ENCODE data around the gene RBPJ. TPM values are rescaled to one million over a fixed set of nuclear protein-coding genes. Genes with fewer than 3 reads are reported as not detected.

Gene RBPJ
- total RNA-seq, 1 experiment from 2014 or later: 59.8 TPM

DNA sequence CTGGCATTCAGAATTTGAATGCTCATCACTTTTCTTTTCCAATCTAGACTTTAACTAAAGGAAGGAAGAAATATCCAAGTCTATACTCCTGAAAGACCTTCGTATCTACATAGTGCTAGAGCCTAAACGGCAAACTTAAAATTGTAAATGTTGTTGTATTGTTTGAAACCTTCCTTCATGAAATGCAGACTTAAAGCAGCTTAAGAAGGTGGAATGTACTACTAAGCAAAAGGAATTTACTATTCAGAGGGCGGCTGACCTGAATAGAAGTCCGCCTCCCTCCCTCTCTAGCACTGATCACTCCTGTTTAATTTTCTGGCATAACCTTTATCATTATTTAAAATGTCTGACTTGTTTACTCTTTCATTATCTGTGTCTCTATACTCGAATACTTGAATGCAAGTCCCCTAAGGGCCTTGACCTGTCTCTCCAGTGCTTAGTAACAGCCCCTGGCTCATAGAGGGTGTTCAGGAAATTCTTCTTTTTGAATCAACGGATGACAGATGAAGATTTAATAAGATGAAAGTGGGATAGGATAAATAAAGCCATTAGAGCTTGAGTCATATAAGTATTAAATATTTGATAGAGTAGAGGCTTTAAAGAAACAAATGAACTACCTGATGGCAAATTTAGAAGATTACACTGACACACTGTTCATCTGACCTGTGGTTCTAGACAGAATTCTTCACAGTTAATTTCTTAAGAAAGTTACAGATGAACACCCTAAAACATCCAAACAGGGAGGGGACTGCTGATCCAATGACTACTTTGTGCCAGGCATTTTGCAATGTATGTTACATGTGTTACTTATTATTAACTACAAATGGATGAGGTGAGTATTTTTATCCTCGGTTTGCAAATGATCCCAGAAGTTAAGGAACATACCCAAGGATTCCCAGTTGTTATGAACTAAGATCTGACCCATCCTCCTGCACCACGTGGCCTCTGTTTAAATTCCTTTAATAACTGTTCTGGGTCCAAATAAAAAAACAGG lies 20.2 kb upstream of the RBPJ start:
- H3K27me3 ChIP-seq (replicated peaks; ENCODE audit: insufficient read depth, low read depth, low read length, poor library complexity): peaks cover 9% of the 10 kb centered on the region
- no peaks in the 10 kb centered on the region for H3K4me1 ChIP-seq (ENCODE audit: insufficient read depth, low read length, poor library complexity, severe bottlenecking)
- H3K4me3 ChIP-seq (ENCODE audit: low read depth, low read length, poor library complexity, severe bottlenecking): no peak overlapping the region
- no peak overlapping the region for H3K27ac ChIP-seq (ENCODE audit: low read depth, low read length, poor library complexity, severe bottlenecking)
- ChIA-PET CTCF (no interaction called here), POLR2A (ENCODE audit: low non-redundant PET) (no interaction called here)
- BruUV-seq (replicated peaks): no TSS peak
- TF ChIP-seq EZH2 (IDR thresholded peaks at IDR 0.05; ENCODE audit: borderline replicate concordance, low read depth, low read length, poor library complexity, severe bottlenecking): no peak
- TF ChIP-seq CTCF (conservative IDR thresholded peaks at IDR 0.05; ENCODE audit: low read depth, low read length): no peak
- no peaks in the 10 kb centered on the region for H3K9me3 ChIP-seq (ENCODE audit: low read depth, low read length, poor library complexity, severe bottlenecking)
- no peaks in the 10 kb centered on the region for H3K36me3 ChIP-seq (ENCODE audit: insufficient read depth, low read length, poor library complexity, severe bottlenecking)
- intact Hi-C loops (cut with micrococcal nuclease; ENCODE audit: unreplicated experiment): no loop called here
- no peak for DNase-seq (ENCODE audit: low spot score)

DNA sequence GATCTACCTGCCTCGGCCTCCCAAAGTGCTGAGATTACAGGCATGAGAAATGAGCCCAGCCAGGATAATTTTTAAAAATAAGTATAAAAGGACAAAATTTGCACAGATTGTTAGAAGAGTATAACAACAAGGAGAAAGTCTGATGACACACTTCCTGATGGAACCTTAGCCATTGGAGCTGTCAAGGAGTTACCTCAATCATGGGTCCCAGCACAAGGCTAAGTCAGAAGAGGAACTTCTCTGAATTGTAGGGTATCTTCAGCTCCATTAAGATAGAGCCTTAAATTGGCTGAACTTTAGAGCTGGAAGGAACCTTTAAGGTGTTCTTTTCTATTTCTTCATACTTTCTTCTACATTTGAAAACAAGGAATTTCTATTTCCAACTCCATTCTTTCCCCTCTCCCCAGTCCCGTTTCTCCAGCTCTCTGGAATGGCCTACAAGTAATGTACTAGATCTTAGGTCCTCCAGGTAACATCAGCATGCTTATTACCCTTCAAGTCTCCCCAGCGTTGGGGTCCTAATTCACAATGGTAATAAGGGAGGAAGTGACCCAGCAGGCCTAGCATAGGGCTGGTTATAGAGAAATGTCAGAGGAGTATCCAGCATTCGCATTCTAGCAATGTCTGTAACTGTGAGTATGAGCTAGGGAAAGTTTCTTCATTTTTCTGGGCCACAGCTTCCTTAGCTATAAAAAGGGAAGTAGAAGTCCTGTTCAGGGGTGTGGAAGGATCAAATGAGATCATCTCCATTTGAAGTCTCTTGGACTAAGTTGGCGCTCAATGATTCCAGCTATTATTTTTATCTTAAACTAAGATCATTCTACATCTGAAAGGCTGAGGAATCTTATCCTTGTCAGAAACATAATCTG lies 18.5 kb upstream of the RBPJ start:
- no peaks in the 10 kb centered on the region for H3K36me3 ChIP-seq (ENCODE audit: insufficient read depth, low read length, poor library complexity, severe bottlenecking)
- no peak for DNase-seq (ENCODE audit: low spot score)
- intact Hi-C loops (cut with micrococcal nuclease; ENCODE audit: unreplicated experiment): no loop called here
- POLR2A ChIA-PET (ENCODE audit: low non-redundant PET): no interaction called here
- no peaks in the 10 kb centered on the region for H3K9me3 ChIP-seq (ENCODE audit: low read depth, low read length, poor library complexity, severe bottlenecking)
- no peaks in the 10 kb centered on the region for H3K4me1 ChIP-seq (ENCODE audit: insufficient read depth, low read length, poor library complexity, severe bottlenecking)
- H3K27ac ChIP-seq (ENCODE audit: low read depth, low read length, poor library complexity, severe bottlenecking): no peak overlapping the region
- TF ChIP-seq CTCF (conservative IDR thresholded peaks at IDR 0.05; ENCODE audit: low read depth, low read length) (no peak), EZH2 (IDR thresholded peaks at IDR 0.05; ENCODE audit: borderline replicate concordance, low read depth, low read length, poor library complexity, severe bottlenecking) (no peak)
- BruUV-seq (replicated peaks): no TSS peak
- CTCF ChIA-PET: no interaction called here
- no peak overlapping the region for H3K4me3 ChIP-seq (ENCODE audit: low read depth, low read length, poor library complexity, severe bottlenecking)
- H3K27me3 ChIP-seq (replicated peaks; ENCODE audit: insufficient read depth, low read depth, low read length, poor library complexity): peaks cover 5% of the 10 kb centered on the region

GRCh38 chr4:26303008-26303407 lies 17.8 kb upstream of the RBPJ start:
- no peaks in the 10 kb centered on the region for H3K9me3 ChIP-seq (ENCODE audit: low read depth, low read length, poor library complexity, severe bottlenecking)
- DNase-seq (ENCODE audit: low spot score): no peak
- no peak overlapping the region for H3K4me3 ChIP-seq (ENCODE audit: low read depth, low read length, poor library complexity, severe bottlenecking)
- no peak overlapping the region for H3K27ac ChIP-seq (ENCODE audit: low read depth, low read length, poor library complexity, severe bottlenecking)
- no peak for TF ChIP-seq EZH2 (IDR thresholded peaks at IDR 0.05; ENCODE audit: borderline replicate concordance, low read depth, low read length, poor library complexity, severe bottlenecking)
- CTCF ChIA-PET: no interaction called here
- H3K4me1 ChIP-seq (ENCODE audit: insufficient read depth, low read length, poor library complexity, severe bottlenecking): no peaks in the 10 kb centered on the region
- intact Hi-C loops (cut with micrococcal nuclease; ENCODE audit: unreplicated experiment): no loop called here
- BruUV-seq (replicated peaks): no TSS peak
- no peaks in the 10 kb centered on the region for H3K36me3 ChIP-seq (ENCODE audit: insufficient read depth, low read length, poor library complexity, severe bottlenecking)
- POLR2A ChIA-PET (ENCODE audit: low non-redundant PET): no interaction called here
- H3K27me3 ChIP-seq (replicated peaks; ENCODE audit: insufficient read depth, low read depth, low read length, poor library complexity): peaks cover 5% of the 10 kb centered on the region
